Fibroblast of the aortic adventitia (primary cell): ENCODE data around the gene TM4SF18. TPM values are rescaled to one million over a fixed set of nuclear protein-coding genes. Genes with fewer than 3 reads are reported as not detected.

Source experiments
- DNase-seq: peaks from one replicate; pipeline ENCODE4 v3.0.0-alpha.2; 2010; ENCODE audit warnings: low read depth
- H3K4me3 ChIP-seq: 2 replicates; pipeline ENCODE4 v1.5.1; 2011; ENCODE audit warnings: low read depth, mild to moderate bottlenecking, control low read depth, low read length, moderate library complexity
- CTCF ChIP-seq: IDR thresholded peaks from 2 replicates; pipeline ENCODE4 v1.5.1; 2011; ENCODE audit warnings: mild to moderate bottlenecking, low read length, control low read depth, inconsistent platforms; ENCODE audit not compliant: insufficient read depth
- total RNA-seq: library from RNA; depleted of rRNA; stranded (reverse); fragments of >200 nt; gene quantifications from 2 replicates; pipeline ENCODE4 v1.2.3, GENCODE V29; 2012; ENCODE audit warnings: low replicate concordance

The TM4SF18 gene
- total RNA-seq, 1 donor: 0.27 TPM

GRCh38 chr3:149288655-149289054 is 44.8 kb downstream of the TM4SF18 start:
- no peak for TF ChIP-seq CTCF
- H3K4me3 ChIP-seq: no peak overlapping the region
- no peak for DNase-seq

GRCh38 chr3:149284034-149284433 is 49.4 kb downstream of the TM4SF18 start:
- DNase-seq: no peak
- H3K4me3 ChIP-seq: no peak overlapping the region
- no peak for TF ChIP-seq CTCF

- TF ChIP-seq CTCF: no peak
- H3K4me3 ChIP-seq: no peak overlapping the region
- DNase-seq: no peak
These were observed 50.0 kb downstream of the TM4SF18 start for GRCh38 chr3:149283401-149283800.

GRCh38 chr3:149282836-149283235 is 50.6 kb downstream of the TM4SF18 start:
- DNase-seq: no peak
- TF ChIP-seq CTCF: no peak

GRCh38 chr3:149282322-149282721 is 51.1 kb downstream of the TM4SF18 start:
- DNase-seq: no peak
- no peak overlapping the region for H3K4me3 ChIP-seq
- TF ChIP-seq CTCF: no peak

More at GRCh38 chr3:149282836-149283235, 50.6 kb downstream of the TM4SF18 start:
- no peak overlapping the region for H3K4me3 ChIP-seq

GRCh38 chr3:149280671-149281349 is 52.6 kb downstream of the TM4SF18 start:
- H3K4me3 ChIP-seq: no peak overlapping the region
- TF ChIP-seq CTCF: no peak
- DNase-seq: no peak

GRCh38 chr3:149278911-149279310 is 54.5 kb downstream of the TM4SF18 start:
- H3K4me3 ChIP-seq: no peak overlapping the region
- no peak for DNase-seq
- no peak for TF ChIP-seq CTCF
